AG09319 (cell line): ENCODE results near the gene SH3PXD2A.
"Not testable (repeated sequence)": the region's sequence is repeated elsewhere in the genome, so short reads cannot be mapped to it uniquely, and the experiment has no call there.

Experiments
- DNase-seq: peaks from one replicate; pipeline ENCODE4 v3.0.0-alpha.2; 2010; ENCODE audit warnings: low read depth; ENCODE audit errors: extremely low read depth
- CTCF ChIP-seq: IDR thresholded peaks from 2 replicates; pipeline ENCODE4 v1.5.1; 2011; ENCODE audit warnings: low read depth, mild to moderate bottlenecking, inconsistent platforms, low read length, moderate library complexity

Gene SH3PXD2A

GRCh38 chr10:103847909-103848468, 7.4 kb downstream of the SH3PXD2A start:
- peak; percentile 9 for TF ChIP-seq CTCF
- DNase-seq, result no peak

- no peak for TF ChIP-seq CTCF
Observed at GRCh38 chr10:103847346-103847745, 8.0 kb downstream of the SH3PXD2A start.

GRCh38 chr10:103845972-103846371, 9.4 kb downstream of the SH3PXD2A start:
- DNase-seq, result no peak
- no peak for TF ChIP-seq CTCF

More at GRCh38 chr10:103847346-103847745, 8.0 kb downstream of the SH3PXD2A start:
- DNase-seq, result no peak

- DNase-seq, result not testable (repeated sequence)
Observed at GRCh38 chr10:103845346-103845745, 10.0 kb downstream of the SH3PXD2A start.

- no peak for TF ChIP-seq CTCF
- DNase-seq, result peak; percentile 58
Observed at GRCh38 chr10:103843854-103844570, 11.4 kb downstream of the SH3PXD2A start.

DNA sequence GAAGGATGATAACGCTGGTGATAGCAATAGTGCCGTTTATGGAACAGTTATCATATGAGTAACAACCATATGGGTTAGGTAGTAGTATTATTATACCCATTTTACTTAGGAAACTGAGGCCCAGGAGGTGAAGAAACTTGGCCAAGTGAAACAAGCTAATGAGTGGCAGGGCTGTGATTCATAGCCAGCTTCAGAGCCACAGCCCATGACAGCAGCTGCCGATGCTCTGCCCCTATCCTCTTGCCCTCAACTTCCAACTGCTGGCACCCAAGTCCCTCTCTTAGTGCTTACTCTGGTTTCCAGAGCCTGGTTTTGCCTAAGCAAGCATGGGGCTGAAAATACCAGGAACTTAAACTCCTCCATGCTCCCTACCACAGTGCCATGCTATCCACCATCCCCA, 12.3 kb downstream of the SH3PXD2A start:
- DNase-seq, result no peak
- TF ChIP-seq CTCF, result no peak

DNA sequence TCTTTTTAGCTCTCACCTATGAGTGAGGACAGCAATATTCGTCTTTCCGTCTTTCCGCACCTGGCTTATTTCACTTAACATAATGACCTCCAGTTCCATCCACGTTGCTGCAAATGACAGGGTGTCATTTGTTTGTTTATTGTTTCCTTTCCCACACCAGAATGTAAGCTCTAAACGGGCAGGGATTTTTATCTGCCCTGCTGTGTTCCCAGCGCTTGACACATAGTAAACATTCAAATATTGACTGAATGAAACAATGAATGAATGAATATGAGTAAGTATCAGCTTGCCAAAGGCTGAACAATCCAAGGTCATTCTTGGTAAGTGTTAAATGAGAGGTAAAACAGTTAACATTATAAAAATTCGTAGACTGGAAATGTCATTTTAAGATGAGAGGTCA, 12.8 kb downstream of the SH3PXD2A start:
- DNase-seq, result no peak
- TF ChIP-seq CTCF, result no peak

- DNase-seq, result no peak
- no peak for TF ChIP-seq CTCF
Observed at GRCh38 chr10:103841519-103841918, 13.9 kb downstream of the SH3PXD2A start.
